ENCODE results near the gene LMAN2L.

Gene LMAN2L

GRCh38 chr2:96690306-96691021 lies 49.4 kb downstream of the LMAN2L start:
- H3K9ac ChIP-seq (ENCODE audit: insufficient read length, low read depth): no peak overlapping the region
- no peak for TF ChIP-seq ZNF274 (IDR thresholded peaks at IDR 0.05; ENCODE audit: low read depth, low read length)
- no peak for TF ChIP-seq YY1 (IDR thresholded peaks at IDR 0.05; ENCODE audit: insufficient read depth, insufficient read length)
- no peak for TF ChIP-seq SUZ12 (IDR thresholded peaks at IDR 0.05; ENCODE audit: extremely low read depth, insufficient read depth, insufficient read length)
- H3K4me1 ChIP-seq (ENCODE audit: insufficient read depth, insufficient read length): peaks cover 19% of the 10 kb centered on the region

GRCh38 chr2:96689431-96689991 lies 50.4 kb downstream of the LMAN2L start:
- no peak for TF ChIP-seq ZNF274 (IDR thresholded peaks at IDR 0.05; ENCODE audit: low read depth, low read length)
- TF ChIP-seq SUZ12 (IDR thresholded peaks at IDR 0.05; ENCODE audit: extremely low read depth, insufficient read depth, insufficient read length): no peak

More at GRCh38 chr2:96690306-96691021, 49.4 kb downstream of the LMAN2L start:
- DNase-seq (ENCODE audit: low read depth, low spot score): no peak
- H3K9me3 ChIP-seq (ENCODE audit: insufficient read depth, low read length): no peaks in the 10 kb centered on the region
- no peak overlapping the region for H3K4me3 ChIP-seq (ENCODE audit: insufficient read length, low read depth)
- H3K27me3 ChIP-seq (ENCODE audit: insufficient read depth, insufficient read length): no peaks in the 10 kb centered on the region
- H3K36me3 ChIP-seq (ENCODE audit: insufficient read depth, insufficient read length, low read length): no peaks in the 10 kb centered on the region

DNA sequence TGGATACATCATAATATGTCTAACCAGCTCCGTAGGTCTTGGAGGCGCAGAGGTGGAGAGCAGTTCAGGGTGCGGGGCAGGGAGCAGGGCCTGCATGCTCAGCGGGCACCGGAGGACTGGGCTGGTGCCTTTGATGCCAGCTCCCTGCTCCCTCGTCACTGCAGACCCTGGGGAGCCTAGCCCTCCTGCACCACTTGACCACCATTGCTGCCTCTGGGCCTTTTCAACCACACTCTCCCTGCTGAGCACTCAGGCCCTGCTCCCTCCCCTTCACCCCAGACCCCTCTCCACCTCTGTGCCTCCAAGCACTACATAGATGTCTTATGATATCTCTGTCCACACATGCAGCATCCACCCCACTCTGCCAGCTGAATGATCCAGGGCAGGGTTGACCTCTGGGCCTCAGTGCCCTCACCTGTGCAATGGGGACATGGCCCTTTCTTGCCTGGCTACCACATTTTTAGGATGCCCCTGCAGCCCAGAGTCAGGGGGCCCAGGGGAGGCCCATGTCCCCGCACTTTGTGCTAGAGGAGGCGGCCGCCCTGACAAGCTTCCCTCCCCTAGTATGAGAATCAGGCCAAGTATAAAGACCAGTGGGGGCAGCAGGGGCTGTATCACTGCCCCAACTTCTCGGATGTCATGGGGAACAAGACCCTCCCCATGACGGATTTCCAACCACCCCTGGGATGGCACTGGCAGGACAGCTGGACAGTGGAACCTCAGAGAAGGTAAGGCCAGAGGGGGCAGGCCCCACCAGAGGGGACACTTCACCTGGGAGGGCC lies 51.0 kb downstream of the LMAN2L start:
- no peak overlapping the region for H3K9ac ChIP-seq (ENCODE audit: insufficient read length, low read depth)
- no peak overlapping the region for H3K4me3 ChIP-seq (ENCODE audit: insufficient read length, low read depth)
- no peaks in the 10 kb centered on the region for H3K36me3 ChIP-seq (ENCODE audit: insufficient read depth, insufficient read length, low read length)
- H3K27me3 ChIP-seq (ENCODE audit: insufficient read depth, insufficient read length): no peaks in the 10 kb centered on the region
- H3K9me3 ChIP-seq (ENCODE audit: insufficient read depth, low read length): no peaks in the 10 kb centered on the region
- peaks cover 21% of the 10 kb centered on the region for H3K4me1 ChIP-seq (ENCODE audit: insufficient read depth, insufficient read length)
- TF ChIP-seq ZNF274 (IDR thresholded peaks at IDR 0.05; ENCODE audit: low read depth, low read length) (no peak), SUZ12 (IDR thresholded peaks at IDR 0.05; ENCODE audit: extremely low read depth, insufficient read depth, insufficient read length) (no peak), YY1 (IDR thresholded peaks at IDR 0.05; ENCODE audit: insufficient read depth, insufficient read length) (no peak)
- no peak for DNase-seq (ENCODE audit: low read depth, low spot score)

More at GRCh38 chr2:96689431-96689991, 50.4 kb downstream of the LMAN2L start:
- Histone ChIP-seq H3K9me3 (ENCODE audit: insufficient read depth, low read length) (no peaks in the 10 kb centered on the region), H3K4me3 (ENCODE audit: insufficient read length, low read depth) (no peak overlapping the region), H3K9ac (ENCODE audit: insufficient read length, low read depth) (no peak overlapping the region), H3K27me3 (ENCODE audit: insufficient read depth, insufficient read length) (no peaks in the 10 kb centered on the region), H3K36me3 (ENCODE audit: insufficient read depth, insufficient read length, low read length) (no peaks in the 10 kb centered on the region), H3K4me1 (ENCODE audit: insufficient read depth, insufficient read length) (peaks cover 23% of the 10 kb centered on the region)
- DNase-seq (ENCODE audit: low read depth, low spot score): no peak

- H3K4me1 ChIP-seq (ENCODE audit: insufficient read depth, insufficient read length): peaks cover 20% of the 10 kb centered on the region
- H3K36me3 ChIP-seq (ENCODE audit: insufficient read depth, insufficient read length, low read length): no peaks in the 10 kb centered on the region
- H3K27me3 ChIP-seq (ENCODE audit: insufficient read depth, insufficient read length): no peaks in the 10 kb centered on the region
- TF ChIP-seq SUZ12 (IDR thresholded peaks at IDR 0.05; ENCODE audit: extremely low read depth, insufficient read depth, insufficient read length): no peak
- no peak for TF ChIP-seq ZNF274 (IDR thresholded peaks at IDR 0.05; ENCODE audit: low read depth, low read length)
- no peak for TF ChIP-seq YY1 (IDR thresholded peaks at IDR 0.05; ENCODE audit: insufficient read depth, insufficient read length)
- peak overlapping the region; percentile 7 for H3K9ac ChIP-seq (ENCODE audit: insufficient read length, low read depth)
- no peak overlapping the region for H3K4me3 ChIP-seq (ENCODE audit: insufficient read length, low read depth)
- H3K9me3 ChIP-seq (ENCODE audit: insufficient read depth, low read length): no peaks in the 10 kb centered on the region
- no peak for DNase-seq (ENCODE audit: low read depth, low spot score)
These were observed 51.9 kb downstream of the LMAN2L start for GRCh38 chr2:96687711-96688640.

- Histone ChIP-seq H3K9me3 (ENCODE audit: insufficient read depth, low read length) (no peaks in the 10 kb centered on the region), H3K4me1 (ENCODE audit: insufficient read depth, insufficient read length) (peaks cover 16% of the 10 kb centered on the region), H3K36me3 (ENCODE audit: insufficient read depth, insufficient read length, low read length) (no peaks in the 10 kb centered on the region), H3K27me3 (ENCODE audit: insufficient read depth, insufficient read length) (no peaks in the 10 kb centered on the region), H3K9ac (ENCODE audit: insufficient read length, low read depth) (no peak overlapping the region), H3K4me3 (ENCODE audit: insufficient read length, low read depth) (no peak overlapping the region)
- TF ChIP-seq YY1 (IDR thresholded peaks at IDR 0.05; ENCODE audit: insufficient read depth, insufficient read length): no peak
- no peak for TF ChIP-seq ZNF274 (IDR thresholded peaks at IDR 0.05; ENCODE audit: low read depth, low read length)
- TF ChIP-seq SUZ12 (IDR thresholded peaks at IDR 0.05; ENCODE audit: extremely low read depth, insufficient read depth, insufficient read length): no peak
- DNase-seq (ENCODE audit: low read depth, low spot score): no peak
These were observed 52.6 kb downstream of the LMAN2L start for GRCh38 chr2:96687266-96687665.

DNA sequence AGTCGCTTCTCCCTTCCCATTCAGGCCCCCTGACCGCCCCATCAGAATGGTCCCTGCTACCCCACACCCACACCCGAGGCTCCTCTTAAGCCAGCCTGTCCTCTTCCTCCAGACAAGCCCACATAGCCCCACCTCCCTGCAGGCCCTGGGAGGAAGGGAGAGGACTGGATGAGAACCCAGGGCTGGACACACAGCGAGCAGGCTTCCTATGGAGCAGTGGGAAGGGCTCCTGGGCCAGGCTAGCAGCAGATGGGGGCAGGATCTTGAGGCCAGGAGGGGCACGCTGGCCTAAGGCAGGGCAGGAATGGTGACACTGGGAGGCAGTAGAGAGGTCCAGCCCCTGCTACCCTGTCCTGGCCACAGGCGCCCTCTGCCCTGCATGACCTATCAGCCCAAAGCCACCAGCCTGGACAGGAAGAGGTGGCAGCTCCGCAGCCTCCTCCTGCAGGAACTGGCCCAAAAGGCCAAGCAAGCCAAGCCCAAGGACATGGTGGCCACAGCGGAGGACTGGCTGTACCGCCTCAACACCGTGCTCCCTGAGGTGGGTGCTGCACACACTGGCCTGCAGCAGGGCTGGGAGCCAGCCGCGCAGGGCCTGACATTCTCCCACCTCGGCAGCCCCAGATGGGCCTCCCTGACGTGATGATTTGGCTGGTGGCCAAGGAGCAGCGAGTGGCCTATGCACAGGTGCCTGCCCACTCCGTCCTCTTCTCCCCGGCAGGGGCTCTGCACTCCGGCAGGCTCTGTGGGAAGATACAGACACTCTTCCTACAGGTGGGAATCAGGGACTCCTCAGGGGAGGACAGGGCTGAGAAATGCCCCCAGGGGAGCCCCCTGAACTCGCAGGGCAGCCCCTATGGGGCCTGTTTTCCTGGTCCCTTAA lies 54.0 kb downstream of the LMAN2L start:
- Histone ChIP-seq H3K36me3 (ENCODE audit: insufficient read depth, insufficient read length, low read length) (no peaks in the 10 kb centered on the region), H3K27me3 (ENCODE audit: insufficient read depth, insufficient read length) (no peaks in the 10 kb centered on the region), H3K9me3 (ENCODE audit: insufficient read depth, low read length) (no peaks in the 10 kb centered on the region), H3K4me1 (ENCODE audit: insufficient read depth, insufficient read length) (peaks cover 14% of the 10 kb centered on the region), H3K4me3 (ENCODE audit: insufficient read length, low read depth) (no peak overlapping the region), H3K9ac (ENCODE audit: insufficient read length, low read depth) (no peak overlapping the region)
- DNase-seq (ENCODE audit: low read depth, low spot score): no peak
- TF ChIP-seq YY1 (IDR thresholded peaks at IDR 0.05; ENCODE audit: insufficient read depth, insufficient read length): no peak
- no peak for TF ChIP-seq SUZ12 (IDR thresholded peaks at IDR 0.05; ENCODE audit: extremely low read depth, insufficient read depth, insufficient read length)
- TF ChIP-seq ZNF274 (IDR thresholded peaks at IDR 0.05; ENCODE audit: low read depth, low read length): no peak
